Erythroblast (primary cell): Measurements from ENCODE around the gene GPR176.

ENCODE experiments used
- GATA1 ChIP-seq: IDR thresholded peaks from 2 replicates; pipeline ENCODE4 v1.6.1; 2011; ENCODE audit warnings: low read depth, mild to moderate bottlenecking, control low read depth, low read length, moderate library complexity
- POLR2A ChIP-seq: IDR thresholded peaks from 2 replicates; pipeline ENCODE4 v1.6.1; 2011; ENCODE audit warnings: mild to moderate bottlenecking, low read length

GRCh38 chr15:39854161-39854560 lies 65.9 kb downstream of the GPR176 start:
- no peak for TF ChIP-seq POLR2A
- TF ChIP-seq GATA1, result no peak
